Astrocyte of the spinal cord (primary cell): Measurements from ENCODE around the gene PCDH15.
A peak's percentile ranks its signal among the peaks of the same experiment; 100 is the strongest.

Source experiments
- DNase-seq: peaks from one replicate; pipeline ENCODE4 v3.0.0; 2011; ENCODE audit warnings: low read depth, low spot score
- H3K4me3 ChIP-seq: 2 replicates; pipeline ENCODE4 v1.5.1; 2011; ENCODE audit warnings: low read depth, mild to moderate bottlenecking, low read length, moderate library complexity
- CTCF ChIP-seq: IDR thresholded peaks from 2 replicates; pipeline ENCODE4 v1.5.1; 2012; ENCODE audit warnings: low read depth, mild to moderate bottlenecking, low read length, inconsistent platforms
- in situ Hi-C: cut with HindIII; loops from 2 replicates; pipeline ENCODE4 v1.10.0; 2017; ENCODE audit warnings: low sequenced_read_pairs

Gene PCDH15

DNA sequence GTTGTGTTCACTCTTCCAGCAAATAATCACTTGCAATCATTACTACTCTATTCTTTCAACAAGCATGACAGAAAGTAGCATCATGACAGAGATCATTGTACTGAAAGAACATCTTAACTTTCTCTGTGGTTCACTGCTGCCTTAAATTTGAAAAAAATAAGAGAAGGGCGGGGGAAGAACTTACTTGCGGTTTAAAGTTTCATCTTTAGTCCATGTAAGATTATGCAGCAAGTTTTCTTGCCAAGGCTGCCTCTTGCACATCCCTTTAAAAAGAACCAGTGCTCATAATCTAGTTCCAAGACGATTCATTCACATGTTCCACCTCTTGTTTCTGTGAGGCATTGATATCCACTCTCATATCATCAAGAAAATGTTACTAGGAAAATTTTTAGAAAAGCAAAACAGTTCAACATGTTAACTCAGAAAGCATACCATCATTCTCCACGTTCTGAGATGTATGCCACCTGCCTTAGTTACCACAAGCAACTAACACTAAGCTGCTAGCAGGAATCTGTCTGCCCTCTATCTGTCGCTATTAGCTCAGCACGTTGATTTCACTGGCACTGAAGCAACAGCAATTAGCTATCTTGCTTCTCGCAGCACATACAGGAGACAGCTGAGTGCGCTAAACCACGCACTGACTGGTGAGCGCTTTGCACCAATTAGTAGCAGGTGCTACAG lies at the start of gene PCDH15:
Gene PCDH15 (minus strand): TSS at position 491 of the 681 bp plus-strand sequence. CDS start 136,969 bp downstream, outside the sequence.
- DNase-seq: peak; percentile 35
- H3K4me3 ChIP-seq: no peak within 1 kb of the TSS
- TF ChIP-seq CTCF: peak; percentile 52
- in situ Hi-C loops: no loop called here

GRCh38 chr10:54843932-54844331 lies 42.9 kb upstream of the PCDH15 start:
- H3K4me3 ChIP-seq: no peak overlapping the region
- no peak for TF ChIP-seq CTCF
- DNase-seq: no peak
- in situ Hi-C loops: no loop called here

DNA sequence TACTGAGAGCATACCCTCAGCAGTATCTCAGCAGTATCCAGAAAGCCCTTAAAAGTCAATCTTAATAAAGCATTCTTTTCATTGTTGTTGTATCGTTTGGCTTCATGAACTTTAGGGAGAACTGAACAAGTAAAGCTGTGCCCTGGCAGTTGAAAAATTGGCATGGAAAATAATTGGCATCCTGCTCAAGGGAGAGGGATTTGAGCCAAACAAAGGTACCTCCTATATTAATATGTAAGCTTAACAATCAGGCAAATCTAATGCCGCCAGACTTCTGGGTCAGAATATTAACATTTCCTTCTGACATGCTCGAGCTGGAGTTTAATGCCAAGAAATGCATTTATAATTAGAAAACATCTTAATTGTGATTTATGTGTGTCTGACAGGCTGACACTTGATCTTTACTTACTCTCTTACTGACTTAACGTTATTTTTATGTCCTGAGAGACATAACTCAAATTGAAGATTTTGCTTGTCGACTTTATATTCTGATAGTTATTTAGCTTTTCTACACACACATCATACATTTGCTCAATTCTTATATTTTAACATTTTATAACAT lies 42.1 kb upstream of the PCDH15 start:
- in situ Hi-C loops: no loop called here
- H3K4me3 ChIP-seq: no peak overlapping the region
- DNase-seq: no peak
- TF ChIP-seq CTCF: no peak

GRCh38 chr10:54837479-54837878 lies 36.4 kb upstream of the PCDH15 start:
- no peak for TF ChIP-seq CTCF
- in situ Hi-C loops: no loop called here
- no peak for DNase-seq
- H3K4me3 ChIP-seq: no peak overlapping the region

DNA sequence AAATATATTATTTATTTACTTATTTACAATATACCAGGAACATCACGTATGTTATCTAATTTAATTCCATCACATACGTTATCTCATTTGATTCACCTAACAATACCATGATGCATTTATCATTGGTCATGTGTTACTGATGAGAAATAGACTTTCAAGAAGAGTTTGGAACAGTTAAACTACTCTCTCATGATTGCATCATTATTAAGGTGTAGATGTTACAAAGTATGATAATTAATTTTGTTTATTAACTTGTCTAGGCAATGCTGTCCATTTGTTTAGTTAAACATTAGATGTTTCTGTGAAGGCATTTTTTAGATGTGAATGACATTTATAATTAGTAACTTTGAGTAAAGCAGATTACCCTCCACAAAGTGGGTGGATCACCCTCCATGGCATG lies 32.0 kb upstream of the PCDH15 start:
- no peak for DNase-seq
- no peak for TF ChIP-seq CTCF
- no peak overlapping the region for H3K4me3 ChIP-seq
- in situ Hi-C loops: no loop called here

DNA sequence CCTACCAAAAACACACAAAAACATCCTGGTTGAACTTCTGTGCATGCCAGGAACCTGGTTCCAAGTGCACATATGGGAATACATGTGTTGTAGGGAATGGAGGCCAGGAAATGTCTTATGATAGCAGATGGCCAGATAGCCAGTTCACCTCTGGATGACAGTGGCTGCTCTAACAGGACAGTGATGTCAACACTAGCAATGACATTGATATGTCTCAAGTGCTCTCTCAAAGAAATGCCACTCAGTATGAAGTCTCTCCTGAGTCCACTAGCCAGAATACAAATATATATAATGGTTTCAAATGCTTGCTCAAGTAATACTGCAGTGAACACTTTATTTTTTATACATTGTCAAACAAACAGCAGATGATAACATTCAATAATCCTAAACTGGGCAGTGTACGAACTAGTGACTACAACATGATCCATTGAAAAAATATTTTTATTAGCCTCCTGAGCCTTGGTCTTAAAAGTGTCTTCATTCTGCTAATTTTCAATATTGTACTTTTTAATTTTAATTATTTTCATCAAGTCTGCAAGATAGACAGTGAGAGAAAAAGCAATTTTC lies 26.0 kb upstream of the PCDH15 start:
- in situ Hi-C loops: no loop called here
- DNase-seq: no peak
- no peak overlapping the region for H3K4me3 ChIP-seq
- no peak for TF ChIP-seq CTCF
